Epithelial cell of esophagus (primary cell): Measurements from ENCODE around the gene STK24.

ENCODE experiments used
- DNase-seq: peaks from one replicate; pipeline ENCODE4 v3.0.0; 2010; ENCODE audit warnings: low read depth
- H3K4me3 ChIP-seq: 2 replicates; pipeline ENCODE4 v1.5.1; 2011; ENCODE audit warnings: mild to moderate bottlenecking, low read length, control low read depth
- CTCF ChIP-seq: IDR thresholded peaks from 2 replicates; pipeline ENCODE4 v1.5.1; 2011; ENCODE audit warnings: low read depth, mild to moderate bottlenecking, low read length, control low read depth, inconsistent platforms; ENCODE audit not compliant: insufficient read depth; ENCODE audit errors: missing control alignments

The STK24 gene

DNA sequence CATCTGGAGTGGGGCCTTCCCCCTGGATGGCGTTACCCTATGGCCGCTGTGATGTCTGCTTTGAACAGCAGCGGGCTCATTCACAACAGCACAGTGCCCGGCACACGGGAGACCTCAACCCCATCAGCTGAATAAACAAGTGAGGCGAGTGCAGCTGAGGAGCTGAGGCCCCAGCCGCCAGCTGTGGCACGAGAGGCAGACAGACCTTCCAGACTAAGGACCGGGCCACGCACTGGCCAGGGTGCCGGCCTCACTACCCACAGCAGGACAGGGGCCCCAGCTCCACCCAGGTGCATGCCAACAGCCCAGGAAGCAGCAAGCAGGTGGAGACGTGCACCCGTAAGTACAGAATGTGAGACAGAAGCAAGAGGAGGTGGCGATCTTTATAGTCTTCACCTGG is 39.6 kb downstream of the STK24 start:
- no peak overlapping the region for H3K4me3 ChIP-seq
- TF ChIP-seq CTCF = no peak
- DNase-seq = no peak

GRCh38 chr13:98536729-98537128 is 40.2 kb downstream of the STK24 start:
- no peak for DNase-seq
- no peak overlapping the region for H3K4me3 ChIP-seq
- TF ChIP-seq CTCF = no peak

GRCh38 chr13:98535501-98536354 is 41.2 kb downstream of the STK24 start:
- no peak overlapping the region for H3K4me3 ChIP-seq
- no peak for TF ChIP-seq CTCF
- peak; percentile 76 for DNase-seq

GRCh38 chr13:98534821-98535220 is 42.1 kb downstream of the STK24 start:
- H3K4me3 ChIP-seq = no peak overlapping the region
- TF ChIP-seq CTCF = no peak
- DNase-seq = peak; percentile 62

DNA sequence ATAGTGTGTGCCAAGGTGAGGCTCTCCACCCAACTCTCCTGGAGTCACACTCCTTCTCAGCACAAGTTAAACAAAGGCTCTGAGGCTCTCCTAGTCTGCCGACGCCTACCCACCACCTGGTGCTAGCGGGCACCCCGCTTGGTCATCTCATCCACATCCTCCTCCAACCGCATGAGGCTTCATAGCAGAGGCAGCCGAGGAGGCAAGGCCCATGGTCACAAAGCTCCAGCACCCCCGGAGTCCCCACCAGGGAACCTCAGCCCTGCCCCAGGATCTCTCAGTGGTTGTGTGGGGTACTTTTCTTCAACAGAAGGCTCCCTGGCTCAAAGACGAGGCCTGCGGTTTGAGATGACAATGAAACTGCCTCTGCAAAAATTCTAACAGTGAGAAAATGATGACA is 43.0 kb downstream of the STK24 start:
- no peak overlapping the region for H3K4me3 ChIP-seq
- TF ChIP-seq CTCF = no peak
- DNase-seq = no peak

DNA sequence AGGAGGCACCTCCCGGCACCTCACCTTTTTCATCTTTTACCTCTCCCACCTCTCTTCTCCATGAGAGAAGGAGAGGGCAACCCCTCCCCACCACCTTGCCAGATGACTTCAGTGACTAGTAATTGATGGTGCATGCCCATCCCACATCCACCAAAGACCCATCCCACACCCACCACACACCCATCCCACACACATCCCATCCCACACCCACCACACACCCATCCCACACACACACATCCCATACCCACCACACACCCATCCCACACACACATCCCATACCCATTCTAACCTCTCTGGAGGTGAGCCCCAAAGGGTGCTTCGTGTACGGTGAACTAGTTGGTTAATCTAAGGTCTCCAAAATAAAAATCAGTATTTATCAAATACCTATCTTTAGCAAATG is 44.7 kb downstream of the STK24 start:
- DNase-seq = no peak
- no peak for TF ChIP-seq CTCF
- H3K4me3 ChIP-seq = no peak overlapping the region

DNA sequence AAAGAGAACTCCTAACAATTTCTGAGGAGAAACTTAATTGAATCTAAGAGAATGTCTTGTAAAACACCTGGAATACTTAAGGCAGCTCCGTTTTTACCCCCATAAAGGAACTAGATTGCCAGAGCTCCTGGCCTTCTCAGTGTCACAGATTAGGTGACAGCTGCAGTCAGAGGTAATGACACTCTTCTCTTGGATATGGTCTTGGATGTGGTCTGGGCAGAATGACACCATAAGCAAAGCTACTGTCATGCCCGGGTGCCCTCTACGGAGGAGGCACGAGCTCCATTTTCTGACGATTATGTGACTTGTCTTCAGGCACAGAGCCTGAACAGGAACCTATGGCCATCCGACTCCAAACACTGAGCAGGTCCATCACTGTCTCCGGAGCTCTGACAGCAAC is 46.7 kb downstream of the STK24 start:
- no peak for DNase-seq
- no peak for TF ChIP-seq CTCF
- H3K4me3 ChIP-seq = no peak overlapping the region
